Measurements from ENCODE around the gene MAGIX.

GRCh38 chrX:49177338-49177833 is 14.8 kb downstream of the MAGIX start:
- TF ChIP-seq CTCF (IDR thresholded peaks at IDR 0.05) (no peak), POLR2A (IDR thresholded peaks at IDR 0.05) (no peak), EP300 (IDR thresholded peaks at IDR 0.05) (no peak)

Data from tibial nerve (tissue), 4 donors.